ENCODE results near the gene GPA33. TPM values are rescaled to one million over a fixed set of nuclear protein-coding genes. Genes with fewer than 3 reads are reported as not detected.

GPA33 gene
- total and polyA plus RNA-seq, 2 donors (not counting 1 experiment from before 2014, with no cell fraction given), result not detected

- no peaks in the 10 kb centered on the region for H3K4me1 ChIP-seq (ENCODE audit: control insufficient read depth, extremely low read depth, insufficient read depth, low read length)
- no peaks in the 10 kb centered on the region for H3K36me3 ChIP-seq (ENCODE audit: control insufficient read depth, insufficient read depth, low read length)
- no peaks in the 10 kb centered on the region for H3K79me2 ChIP-seq (ENCODE audit: control insufficient read depth, insufficient read depth, low read length)
- no peaks in the 10 kb centered on the region for H3K27me3 ChIP-seq (ENCODE audit: control insufficient read depth, insufficient read depth, low read length)
- H3K4me2 ChIP-seq (ENCODE audit: extremely low read depth, insufficient read depth, low read length), result no peak overlapping the region
- no peak overlapping the region for H3K27ac ChIP-seq (ENCODE audit: insufficient read depth, low read length)
- no peak overlapping the region for H2AFZ ChIP-seq (ENCODE audit: low read length)
- no peaks in the 10 kb centered on the region for H4K20me1 ChIP-seq (ENCODE audit: control insufficient read depth, extremely low read depth, insufficient read depth, low read length)
- no peak for DNase-seq (ENCODE audit: low read depth in 2 of 2)
- no peak for TF ChIP-seq EZH2 (IDR thresholded peaks at IDR 0.05; ENCODE audit: low read length, missing control alignments)
- no peaks in the 10 kb centered on the region for H3K9me3 ChIP-seq (ENCODE audit: control insufficient read depth, insufficient read depth, low read depth, low read length)
- H3K9ac ChIP-seq (ENCODE audit: insufficient read depth, low read length), result no peak overlapping the region
- H3K4me3 ChIP-seq (replicated peaks in 1 of 4; ENCODE audit: control extremely low read depth in 1 of 4, insufficient read depth in 1 of 4, low read depth in 3 of 4, low read length in 4 of 4), result no peak overlapping the region
Observed at GRCh38 chr1:167128261-167129227, 38.4 kb upstream of the GPA33 start.

- no peaks in the 10 kb centered on the region for H4K20me1 ChIP-seq (ENCODE audit: control insufficient read depth, extremely low read depth, insufficient read depth, low read length)
- no peak overlapping the region for H3K27ac ChIP-seq (ENCODE audit: insufficient read depth, low read length)
- no peaks in the 10 kb centered on the region for H3K27me3 ChIP-seq (ENCODE audit: control insufficient read depth, insufficient read depth, low read length)
- no peaks in the 10 kb centered on the region for H3K36me3 ChIP-seq (ENCODE audit: control insufficient read depth, insufficient read depth, low read length)
- H3K4me1 ChIP-seq (ENCODE audit: control insufficient read depth, extremely low read depth, insufficient read depth, low read length), result no peaks in the 10 kb centered on the region
- no peaks in the 10 kb centered on the region for H3K79me2 ChIP-seq (ENCODE audit: control insufficient read depth, insufficient read depth, low read length)
- no peak overlapping the region for H3K9ac ChIP-seq (ENCODE audit: insufficient read depth, low read length)
- no peak for DNase-seq (ENCODE audit: low read depth in 2 of 2)
- no peaks in the 10 kb centered on the region for H3K9me3 ChIP-seq (ENCODE audit: control insufficient read depth, insufficient read depth, low read depth, low read length)
- no peak overlapping the region for H3K4me2 ChIP-seq (ENCODE audit: extremely low read depth, insufficient read depth, low read length)
- no peak overlapping the region for H2AFZ ChIP-seq (ENCODE audit: low read length)
- H3K4me3 ChIP-seq (replicated peaks in 1 of 4; ENCODE audit: control extremely low read depth in 1 of 4, insufficient read depth in 1 of 4, low read depth in 3 of 4, low read length in 4 of 4), result no peak overlapping the region
- TF ChIP-seq EZH2 (IDR thresholded peaks at IDR 0.05; ENCODE audit: low read length, missing control alignments) (no peak), CTCF (conservative IDR thresholded peaks at IDR 0.05 in 1 of 2, IDR thresholded peaks at IDR 0.05 in 1 of 2; ENCODE audit: low read depth in 1 of 2, low read length in 2 of 2) (no peak)
Observed at GRCh38 chr1:167127661-167128060, 37.5 kb upstream of the GPA33 start.

GRCh38 chr1:167127236-167127635 lies 37.1 kb upstream of the GPA33 start:
- no peak overlapping the region for H3K9ac ChIP-seq (ENCODE audit: insufficient read depth, low read length)
- no peak for DNase-seq (ENCODE audit: low read depth in 2 of 2)
- H3K4me2 ChIP-seq (ENCODE audit: extremely low read depth, insufficient read depth, low read length), result no peak overlapping the region
- H3K36me3 ChIP-seq (ENCODE audit: control insufficient read depth, insufficient read depth, low read length), result no peaks in the 10 kb centered on the region
- no peaks in the 10 kb centered on the region for H3K27me3 ChIP-seq (ENCODE audit: control insufficient read depth, insufficient read depth, low read length)
- H2AFZ ChIP-seq (ENCODE audit: low read length), result no peak overlapping the region
- no peaks in the 10 kb centered on the region for H3K9me3 ChIP-seq (ENCODE audit: control insufficient read depth, insufficient read depth, low read depth, low read length)
- no peak overlapping the region for H3K4me3 ChIP-seq (replicated peaks in 1 of 4; ENCODE audit: control extremely low read depth in 1 of 4, insufficient read depth in 1 of 4, low read depth in 3 of 4, low read length in 4 of 4)
- no peak overlapping the region for H3K27ac ChIP-seq (ENCODE audit: insufficient read depth, low read length)
- no peaks in the 10 kb centered on the region for H3K79me2 ChIP-seq (ENCODE audit: control insufficient read depth, insufficient read depth, low read length)
- no peaks in the 10 kb centered on the region for H3K4me1 ChIP-seq (ENCODE audit: control insufficient read depth, extremely low read depth, insufficient read depth, low read length)
- H4K20me1 ChIP-seq (ENCODE audit: control insufficient read depth, extremely low read depth, insufficient read depth, low read length), result no peaks in the 10 kb centered on the region
- no peak for TF ChIP-seq EZH2 (IDR thresholded peaks at IDR 0.05; ENCODE audit: low read length, missing control alignments)
- no peak for TF ChIP-seq CTCF (conservative IDR thresholded peaks at IDR 0.05 in 1 of 2, IDR thresholded peaks at IDR 0.05 in 1 of 2; ENCODE audit: low read depth in 1 of 2, low read length in 2 of 2)
